Fibroblast of skin of abdomen (primary cell): ENCODE results near the gene GOLGA8N. TPM values are rescaled to one million over a fixed set of nuclear protein-coding genes. Genes with fewer than 3 reads are reported as not detected.
"Not testable (repeated sequence)": the region's sequence is repeated elsewhere in the genome, so short reads cannot be mapped to it uniquely, and the experiment has no call there.

Experiments used
- DNase-seq: peaks from one replicate; pipeline ENCODE4 v3.0.0-alpha.2; 2013
- polyA plus RNA-seq, 2 experiments: library from polyadenylated mRNA; unstranded; fragments of 120-200 nt; gene quantifications; one replicate each; pipeline ENCODE4 v1.2.1, GENCODE V29; 2013; ENCODE audit not compliant: insufficient read length in 2 of 2

GOLGA8N gene
- polyA plus RNA-seq (2013, experiment 1 of 2; ENCODE audit: insufficient read length) = 6.1 TPM
- polyA plus RNA-seq (2013, experiment 2 of 2; ENCODE audit: insufficient read length) = 5.3 TPM

- not testable (repeated sequence) for DNase-seq
Measured at GRCh38 chr15:32593151-32593550, at the start of gene GOLGA8N. Gene GOLGA8N (plus strand): TSS chr15:32593456.

GRCh38 chr15:32543456-32543855, 49.8 kb upstream of the GOLGA8N start:
- not testable (repeated sequence) for DNase-seq

GRCh38 chr15:32545129-32545528, 48.1 kb upstream of the GOLGA8N start:
- DNase-seq = not testable (repeated sequence)

- not testable (repeated sequence) for DNase-seq
Measured at GRCh38 chr15:32554587-32554986, 38.7 kb upstream of the GOLGA8N start.

GRCh38 chr15:32562198-32562597, 31.1 kb upstream of the GOLGA8N start:
- not testable (repeated sequence) for DNase-seq

GRCh38 chr15:32568988-32569387, 24.3 kb upstream of the GOLGA8N start:
- DNase-seq = not testable (repeated sequence)

GRCh38 chr15:32578482-32578881, 14.8 kb upstream of the GOLGA8N start:
- not testable (repeated sequence) for DNase-seq

GRCh38 chr15:32585844-32586243, 7.4 kb upstream of the GOLGA8N start:
- DNase-seq = not testable (repeated sequence)

- DNase-seq = not testable (repeated sequence)
Measured at GRCh38 chr15:32609518-32609917, 16.3 kb downstream of the GOLGA8N start.

- not testable (repeated sequence) for DNase-seq
Measured at GRCh38 chr15:32610719-32611118, 17.5 kb downstream of the GOLGA8N start.

GRCh38 chr15:32614712-32615050, 21.4 kb downstream of the GOLGA8N start:
- DNase-seq = not testable (repeated sequence)

GRCh38 chr15:32615051-32615870, 22.0 kb downstream of the GOLGA8N start, which contains the start of gene ARHGAP11A:
Gene ARHGAP11A (plus strand): TSS chr15:32615504. CDS start chr15:32616212, 708 bp downstream.
- peak; percentile 94 for DNase-seq

GRCh38 chr15:32615871-32616426, 22.7 kb downstream of the GOLGA8N start:
- not testable (repeated sequence) for DNase-seq

GRCh38 chr15:32636410-32636809, 43.2 kb downstream of the GOLGA8N start:
- DNase-seq = no peak

GRCh38 chr15:32636908-32637567, 43.8 kb downstream of the GOLGA8N start:
- DNase-seq = no peak

GRCh38 chr15:32637704-32638103, 44.4 kb downstream of the GOLGA8N start:
- DNase-seq = no peak

- peak; percentile 23 for DNase-seq
Measured at GRCh38 chr15:32641517-32642059, 48.3 kb downstream of the GOLGA8N start, which contains the start of gene SCG5. Gene SCG5 (plus strand): TSS chr15:32641710. CDS start chr15:32643593, 1,883 bp downstream.

GRCh38 chr15:32642667-32643435, 49.6 kb downstream of the GOLGA8N start:
- DNase-seq = no peak

GRCh38 chr15:32643907-32644445, 50.7 kb downstream of the GOLGA8N start:
- peak; percentile 38 for DNase-seq

GRCh38 chr15:32646291-32646690, 53.0 kb downstream of the GOLGA8N start:
- no peak for DNase-seq

- DNase-seq = peak; percentile 36
Measured at GRCh38 chr15:32649342-32649741, 56.1 kb downstream of the GOLGA8N start.
